NCI-H226 (cell line): Measurements from ENCODE around the gene SLC22A4.
A peak's percentile ranks its signal among the peaks of the same experiment; 100 is the strongest.

ENCODE experiments used
- DNase-seq: peaks from one replicate; pipeline ENCODE4 v3.0.0-alpha.2; 2015

Gene SLC22A4

DNA sequence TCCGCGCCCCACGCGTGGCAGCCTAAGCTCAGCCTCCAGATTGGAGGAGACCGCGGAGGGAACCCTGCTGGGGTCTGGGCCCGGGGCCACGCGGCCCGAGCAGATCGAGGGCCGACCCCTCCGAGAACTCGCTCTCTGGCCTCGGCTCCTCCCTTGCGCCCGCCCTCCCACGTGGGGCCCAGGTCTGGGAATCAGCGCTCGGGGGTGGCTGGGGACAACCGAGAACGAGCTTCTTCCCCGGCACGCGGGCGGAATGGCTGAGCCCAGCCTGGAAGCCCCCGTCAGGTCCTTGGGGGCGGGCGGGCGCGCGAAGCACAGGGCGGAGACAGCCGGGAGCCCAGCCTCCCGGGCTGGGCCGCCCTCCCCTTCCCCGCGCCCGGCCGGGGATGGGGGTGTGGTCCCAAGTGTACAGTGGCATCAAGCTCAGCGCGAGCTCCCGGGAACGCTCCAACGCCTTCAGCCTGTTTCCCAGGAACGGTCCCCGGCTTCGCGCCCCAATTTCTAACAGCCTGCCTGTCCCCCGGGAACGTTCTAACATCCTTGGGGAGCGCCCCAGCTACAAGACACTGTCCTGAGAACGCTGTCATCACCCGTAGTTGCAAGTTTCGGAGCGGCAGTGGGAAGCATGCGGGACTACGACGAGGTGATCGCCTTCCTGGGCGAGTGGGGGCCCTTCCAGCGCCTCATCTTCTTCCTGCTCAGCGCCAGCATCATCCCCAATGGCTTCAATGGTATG lies at the start of gene SLC22A4:
Gene SLC22A4 (plus strand): TSS at position 403 of the 736 bp plus-strand sequence. CDS start 223 bp downstream, at position 626.
- peak; percentile 95 for DNase-seq

DNA sequence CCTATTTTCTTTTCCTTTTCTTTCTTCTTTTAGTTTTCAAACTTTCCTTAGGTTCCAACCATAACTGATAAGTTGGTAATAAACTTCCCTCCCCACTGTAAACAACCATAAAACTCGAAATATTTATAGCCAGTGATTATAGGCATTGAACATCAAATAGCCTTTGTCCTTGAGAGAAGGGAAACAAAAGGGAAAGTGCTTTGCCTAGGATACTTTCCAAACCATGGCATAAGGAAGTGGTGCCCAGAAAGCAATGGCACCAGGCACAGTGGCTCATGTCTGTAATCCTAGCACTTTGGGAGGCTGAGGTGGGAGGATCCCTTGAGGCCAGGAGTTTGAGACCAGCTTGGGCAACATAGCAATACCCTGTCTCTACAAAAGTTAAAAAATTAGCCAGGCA lies 48.6 kb upstream of the SLC22A4 start:
- DNase-seq, result no peak

DNA sequence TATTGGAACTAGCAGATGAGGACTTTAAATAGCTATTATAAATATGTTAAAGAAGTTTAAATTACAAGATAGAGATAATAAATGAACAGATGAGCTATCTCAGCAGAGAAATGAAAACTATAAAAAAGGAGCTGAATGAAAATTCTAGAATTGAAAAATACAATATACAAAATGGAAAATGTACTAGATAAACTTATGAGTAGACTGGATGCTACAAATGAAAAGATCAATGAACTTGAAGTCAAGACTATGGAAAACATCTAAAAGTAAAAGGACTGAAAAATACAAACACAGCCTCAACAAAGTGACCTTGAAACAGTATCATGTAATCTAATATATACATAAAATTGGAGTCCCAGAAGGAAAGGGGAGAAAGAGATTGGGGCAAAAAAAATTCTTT lies 47.4 kb upstream of the SLC22A4 start:
- no peak for DNase-seq

DNA sequence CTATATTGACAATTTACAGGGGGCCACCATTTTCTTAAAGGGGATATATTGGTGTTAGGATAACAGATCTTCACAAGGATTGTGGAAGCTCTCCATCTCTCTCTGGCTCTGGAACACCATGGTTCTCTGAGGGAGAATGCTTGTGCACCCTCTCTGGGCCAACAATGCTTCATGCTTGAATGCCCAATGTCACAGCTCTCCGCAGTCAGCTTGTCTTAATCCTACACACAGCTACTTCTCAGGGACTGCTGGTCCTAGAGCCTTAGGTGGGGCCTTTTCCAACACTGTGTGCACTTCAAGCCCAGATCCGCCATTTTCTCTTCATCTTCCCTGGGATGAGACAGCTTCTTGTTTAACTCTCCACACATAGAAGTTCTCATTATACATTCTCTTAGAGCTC lies 43.6 kb upstream of the SLC22A4 start:
- DNase-seq, result no peak

DNA sequence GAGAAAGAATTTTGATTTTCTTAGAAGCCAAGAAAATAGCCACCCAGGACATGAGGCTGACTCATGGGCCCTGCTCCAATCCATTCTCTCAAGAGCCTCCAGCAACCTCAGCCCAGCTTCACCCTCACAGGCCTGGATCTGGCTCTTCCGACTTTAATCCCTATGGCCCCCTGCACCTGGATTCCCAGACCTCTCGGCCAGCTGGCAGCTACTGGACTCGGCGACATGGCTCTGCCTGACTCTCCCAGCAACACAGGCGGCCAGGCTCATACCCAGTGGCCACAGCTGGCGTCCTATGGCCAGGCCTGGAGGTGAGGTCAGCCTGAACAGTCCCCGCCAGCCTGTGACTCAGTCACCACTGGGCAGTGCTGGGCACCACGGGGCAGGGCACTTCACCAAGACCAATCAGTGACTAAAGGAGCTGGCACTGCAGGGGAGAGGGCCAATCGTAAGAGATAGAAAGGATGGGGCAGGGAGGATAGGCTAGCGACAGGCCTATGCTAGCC lies 42.9 kb upstream of the SLC22A4 start:
- peak; percentile 28 for DNase-seq

DNA sequence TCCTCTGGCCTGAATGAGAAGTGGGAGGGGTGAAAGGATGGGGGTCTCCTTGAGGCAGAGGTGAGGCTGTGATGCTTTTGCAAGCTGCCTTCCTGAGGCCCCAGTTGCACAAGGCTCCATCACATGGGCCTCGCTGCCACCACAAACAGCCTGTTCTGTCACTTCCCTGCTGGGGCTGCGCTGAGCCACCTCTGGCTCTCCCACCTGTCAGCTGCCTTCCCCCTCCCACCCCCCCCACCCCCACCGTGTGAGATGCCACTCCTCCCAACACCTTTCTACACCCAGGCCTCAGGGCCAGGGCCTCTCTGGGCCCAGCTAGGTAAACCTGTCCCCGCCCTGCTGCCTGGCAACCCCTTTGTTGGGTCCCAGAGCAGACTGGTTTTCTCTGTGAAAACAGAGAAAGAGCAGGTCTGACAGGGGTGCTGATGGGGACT lies 41.2 kb upstream of the SLC22A4 start:
- no peak for DNase-seq

DNA sequence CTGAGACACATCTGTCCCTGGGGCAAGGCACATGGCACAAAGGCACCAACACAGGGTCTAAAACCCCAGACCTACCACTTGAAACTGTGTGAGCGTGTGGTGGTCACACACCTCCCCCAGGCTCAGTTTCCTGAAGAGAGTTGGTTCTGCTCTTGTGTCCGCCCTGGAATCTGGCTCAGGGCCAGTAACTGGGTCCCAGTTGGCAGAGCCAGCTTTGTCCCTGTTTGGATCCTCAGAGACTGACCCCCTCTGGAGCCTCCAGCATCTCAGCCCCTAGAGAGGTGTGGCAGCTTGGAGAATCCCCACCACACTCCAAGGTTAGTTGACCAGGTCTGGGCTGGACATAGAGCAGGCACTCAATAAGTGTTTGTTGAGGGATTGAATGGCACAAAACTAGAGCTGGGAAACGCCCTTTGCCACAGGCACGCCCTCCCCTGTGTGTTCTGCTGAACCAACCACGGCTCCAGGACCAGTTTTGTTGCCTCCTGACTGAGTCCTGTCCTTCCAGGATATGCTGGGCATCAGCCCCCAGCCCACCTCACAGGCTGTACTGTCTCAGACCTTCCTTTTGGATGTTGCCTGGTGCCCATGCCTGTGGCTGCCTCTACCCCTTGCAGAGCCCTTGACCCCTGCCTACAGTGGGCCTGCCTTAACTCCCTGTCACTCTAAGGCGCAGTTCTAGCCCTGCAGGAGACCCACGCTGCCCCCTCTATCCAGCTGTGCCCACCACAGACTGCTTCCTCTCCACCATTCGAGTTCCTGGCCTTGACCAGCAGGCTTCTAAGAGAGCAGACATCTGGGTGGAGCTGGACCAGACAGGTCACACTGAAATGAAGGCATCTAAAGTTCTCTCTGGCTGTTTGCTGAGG lies 40.5 kb upstream of the SLC22A4 start:
- DNase-seq, result no peak

DNA sequence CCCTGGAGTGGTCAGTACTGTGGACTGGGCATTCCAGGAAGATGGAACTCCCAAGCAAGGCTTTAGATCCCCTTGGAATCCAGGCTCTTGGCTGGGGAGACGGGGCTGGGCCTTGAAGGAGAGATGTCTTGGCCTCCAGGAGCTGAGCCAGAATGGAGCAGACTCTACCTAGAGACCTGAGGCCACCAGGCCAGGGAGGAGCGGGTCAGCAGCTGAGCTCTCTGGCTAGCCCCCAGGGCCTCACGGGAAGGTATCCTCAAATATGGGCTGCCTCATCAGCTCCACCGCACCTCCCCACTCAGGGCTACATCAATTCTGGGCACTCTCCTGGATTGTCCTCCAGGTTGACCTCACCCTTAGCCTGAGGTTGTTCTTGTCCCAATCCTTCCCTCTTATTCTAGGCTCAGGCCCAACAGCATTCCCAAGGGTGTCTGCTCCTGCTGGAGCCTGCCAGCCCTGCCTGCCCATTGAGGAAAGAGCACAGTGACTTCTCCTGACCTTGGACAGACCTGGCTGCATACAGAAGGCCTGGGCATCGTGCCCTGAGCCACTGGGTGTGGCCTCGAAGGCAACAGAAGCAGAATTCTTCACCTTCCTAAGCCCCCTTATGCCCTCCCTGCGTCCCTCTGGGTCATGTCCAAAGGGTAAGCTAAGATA lies 39.7 kb upstream of the SLC22A4 start:
- DNase-seq, result no peak

DNA sequence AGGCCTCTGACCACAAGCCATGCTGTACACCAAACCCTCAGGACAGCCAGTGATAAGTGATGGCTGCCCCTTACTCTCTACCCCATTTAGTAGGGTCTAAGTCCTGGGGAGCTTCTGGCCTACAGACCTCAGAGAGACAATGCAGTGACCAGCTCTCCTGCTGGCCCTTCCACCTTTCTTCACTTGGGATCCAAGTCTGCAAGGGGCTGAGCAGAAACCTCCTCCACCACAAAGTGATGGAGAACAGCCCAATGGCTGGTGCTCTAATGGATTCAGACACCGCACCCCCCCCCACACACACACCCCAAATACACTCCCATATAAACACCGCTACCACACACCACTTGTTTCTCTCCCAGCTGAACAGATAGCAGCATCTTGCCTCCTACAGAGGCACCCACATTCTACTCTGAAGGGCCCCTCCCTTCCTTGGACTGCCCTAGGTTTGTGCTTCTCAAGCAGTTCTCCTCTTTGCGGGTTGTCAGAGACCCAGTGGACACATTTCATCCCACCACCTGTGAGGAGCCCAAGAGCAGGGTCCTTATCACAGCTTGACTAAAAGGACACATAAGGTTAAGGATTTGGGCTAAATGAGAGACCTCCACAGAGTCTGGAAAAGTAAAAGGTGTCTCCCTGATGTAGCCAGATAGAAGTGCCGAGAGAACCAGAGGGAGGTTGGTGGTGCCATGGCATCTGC lies 38.0 kb upstream of the SLC22A4 start:
- DNase-seq, result no peak

DNA sequence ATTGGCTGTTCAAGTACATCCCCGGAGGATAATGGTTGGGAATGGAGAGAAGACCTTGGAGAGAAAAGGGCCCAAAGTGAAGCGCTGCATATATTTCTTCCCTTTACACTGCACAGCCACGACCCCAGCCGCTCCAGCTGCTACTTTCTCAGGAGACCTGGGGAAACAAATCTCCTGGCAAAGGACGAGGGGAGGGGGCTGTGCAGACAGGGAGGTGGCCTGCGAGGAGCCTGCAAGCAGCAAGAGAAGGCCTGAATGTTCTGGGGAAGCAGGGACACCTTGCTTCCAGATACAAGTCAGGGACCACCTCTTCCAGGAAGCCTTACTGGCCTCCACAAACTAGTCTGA lies 37.4 kb upstream of the SLC22A4 start:
- DNase-seq, result no peak

DNA sequence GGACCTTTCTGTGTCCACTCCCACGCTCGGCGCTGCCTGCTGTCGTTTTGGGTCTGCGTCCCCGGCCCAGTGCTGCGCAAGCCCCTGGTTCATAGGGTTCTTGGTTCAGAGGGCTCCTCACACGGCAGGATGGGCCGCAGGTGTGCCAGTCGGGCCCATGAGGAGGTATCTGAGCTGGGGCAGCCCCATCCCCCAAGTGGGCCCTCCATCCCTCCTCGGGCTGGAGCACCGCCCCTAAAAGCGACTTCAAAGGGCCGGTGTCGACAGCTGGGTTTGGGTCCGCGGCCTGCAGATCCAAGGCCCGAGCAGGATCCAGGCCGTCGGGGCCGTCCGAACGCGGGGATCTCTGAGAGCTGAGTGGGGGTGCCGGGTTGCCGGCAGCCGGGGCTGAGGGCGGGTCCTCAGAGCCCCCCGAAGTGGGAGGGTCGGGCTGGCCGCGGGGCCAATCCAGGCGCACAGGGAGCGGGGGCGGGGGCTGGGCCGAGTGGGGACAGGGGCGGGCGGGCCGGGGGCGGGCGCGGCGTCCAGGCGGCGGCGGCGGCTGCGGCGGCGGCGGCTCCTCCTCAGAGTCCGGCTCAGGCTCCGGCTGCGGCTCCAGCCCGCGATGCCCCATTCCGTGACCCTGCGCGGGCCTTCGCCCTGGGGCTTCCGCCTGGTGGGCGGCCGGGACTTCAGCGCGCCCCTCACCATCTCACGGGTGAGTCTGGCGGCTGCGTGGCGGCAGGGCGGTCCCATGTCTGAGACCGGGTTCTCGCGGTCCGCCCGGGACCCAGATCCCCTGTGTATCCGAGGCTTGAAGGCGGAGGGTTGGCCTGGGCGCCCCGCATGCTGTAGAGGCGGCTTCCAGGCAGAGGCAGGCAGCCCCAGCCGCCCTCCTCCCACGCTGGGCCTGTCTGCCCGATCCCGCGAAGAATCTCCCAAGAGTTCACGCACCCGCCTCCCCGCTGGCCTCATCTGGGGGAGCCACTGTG lies 36.8 kb upstream of the SLC22A4 start, which contains the start of gene PDLIM4:
Gene PDLIM4 (plus strand): TSS at position 566 of the 971 bp plus-strand sequence. CDS start 39 bp downstream, at position 605.
- peak; percentile 20 for DNase-seq

DNA sequence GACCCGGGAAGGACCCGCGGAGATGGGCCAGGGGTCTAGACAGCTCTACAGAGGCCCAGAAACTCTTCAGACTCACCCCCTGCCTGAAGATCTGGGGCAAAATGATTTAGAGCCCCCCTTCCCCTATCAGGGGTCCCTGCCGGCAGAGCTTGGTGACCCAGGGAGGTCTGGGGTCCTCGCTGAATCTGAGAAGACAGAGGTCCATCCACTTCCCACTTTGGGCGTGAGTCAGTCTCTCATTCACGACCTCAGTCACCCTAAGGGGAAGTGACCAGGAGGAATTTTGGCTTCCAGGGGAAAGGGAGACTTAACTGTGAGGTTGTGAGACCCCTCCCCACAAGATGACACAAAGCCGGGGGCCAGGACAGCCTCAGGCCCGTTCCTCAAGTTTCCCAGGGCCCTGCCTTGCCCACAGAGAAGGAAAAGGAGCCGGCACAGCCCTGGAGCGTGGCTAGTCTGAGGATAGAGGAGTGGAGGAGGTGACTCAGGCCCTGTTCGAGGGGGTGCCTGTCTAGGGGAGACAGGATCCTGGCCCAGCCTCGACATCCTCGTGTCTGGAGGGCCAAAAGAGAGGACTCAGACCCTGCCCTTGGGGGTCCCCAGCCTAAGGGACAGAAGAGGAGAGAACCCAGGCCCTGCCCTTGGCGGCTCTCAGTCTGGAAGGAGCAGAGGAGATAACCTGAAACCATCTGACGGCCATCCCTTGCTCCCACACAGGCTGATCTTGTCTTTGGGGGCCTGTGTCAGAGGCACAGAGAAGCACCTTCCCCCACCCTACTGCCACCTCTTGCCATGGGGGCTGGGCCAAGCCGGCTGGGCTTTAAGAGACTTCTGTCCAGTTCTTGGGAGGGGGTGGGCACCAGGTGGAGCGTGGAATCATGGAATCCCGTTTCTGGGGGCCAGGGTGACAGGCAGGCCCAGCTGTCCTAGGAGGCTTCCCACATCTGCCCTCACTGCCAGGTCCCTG lies 35.8 kb upstream of the SLC22A4 start:
- DNase-seq, result peak; percentile 44

DNA sequence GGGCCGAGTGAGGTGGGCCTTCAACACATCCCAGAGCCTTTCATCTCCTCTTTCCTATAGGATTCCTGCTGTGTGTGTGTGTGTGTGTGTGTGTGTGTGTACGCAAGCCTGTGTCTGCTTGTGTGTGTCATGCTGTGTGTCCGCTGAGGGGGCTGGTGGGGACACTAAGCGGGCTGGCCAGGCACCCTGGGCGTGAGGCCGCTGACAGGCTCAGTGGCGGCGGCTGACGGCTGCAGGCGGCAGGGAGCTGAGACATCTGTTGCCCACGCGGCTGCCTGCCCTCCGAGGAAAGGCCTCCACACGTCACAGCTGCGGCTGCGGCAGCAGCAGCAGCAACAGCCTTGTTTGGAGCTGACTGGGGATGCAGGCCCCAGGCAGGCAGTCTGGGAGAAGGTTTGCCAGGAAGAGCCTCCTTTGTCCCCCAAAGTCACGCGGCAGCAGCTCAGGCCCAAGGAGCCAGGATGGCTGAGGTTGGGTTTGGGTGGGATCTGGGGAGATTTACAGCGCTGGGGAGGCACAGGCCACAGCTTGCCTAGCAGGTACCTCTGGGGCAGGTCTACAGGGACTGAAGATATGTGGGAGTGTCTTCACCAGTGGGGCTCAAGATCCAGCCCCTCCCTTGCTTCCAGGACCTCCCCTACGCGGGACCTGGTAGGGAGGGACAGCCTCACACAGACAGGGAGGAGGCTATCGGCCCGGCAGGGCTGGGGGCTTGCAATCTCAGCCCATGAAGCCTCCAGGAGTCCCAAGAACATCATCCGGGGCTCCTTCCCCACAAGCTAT lies 34.9 kb upstream of the SLC22A4 start:
- DNase-seq, result peak; percentile 60

DNA sequence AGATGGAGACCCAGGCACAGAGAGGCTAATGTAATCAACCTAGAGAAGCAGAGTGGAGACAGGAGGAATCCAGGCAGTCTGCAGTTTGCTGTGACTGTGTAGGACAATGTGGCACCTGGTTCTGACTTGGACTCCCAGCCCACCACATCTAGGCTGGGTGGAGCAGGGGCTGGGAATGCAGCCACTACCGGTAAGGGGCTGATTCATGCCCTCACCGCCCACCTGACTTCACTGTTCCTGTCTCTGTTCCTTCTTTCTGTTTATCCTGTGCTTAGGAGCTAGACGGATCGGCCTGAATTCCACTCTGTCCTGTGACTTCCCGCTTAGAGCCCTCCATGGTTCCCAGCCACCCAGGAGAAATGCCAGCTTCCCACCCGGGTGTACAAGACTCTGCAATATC lies 34.1 kb upstream of the SLC22A4 start:
- peak; percentile 37 for DNase-seq

DNA sequence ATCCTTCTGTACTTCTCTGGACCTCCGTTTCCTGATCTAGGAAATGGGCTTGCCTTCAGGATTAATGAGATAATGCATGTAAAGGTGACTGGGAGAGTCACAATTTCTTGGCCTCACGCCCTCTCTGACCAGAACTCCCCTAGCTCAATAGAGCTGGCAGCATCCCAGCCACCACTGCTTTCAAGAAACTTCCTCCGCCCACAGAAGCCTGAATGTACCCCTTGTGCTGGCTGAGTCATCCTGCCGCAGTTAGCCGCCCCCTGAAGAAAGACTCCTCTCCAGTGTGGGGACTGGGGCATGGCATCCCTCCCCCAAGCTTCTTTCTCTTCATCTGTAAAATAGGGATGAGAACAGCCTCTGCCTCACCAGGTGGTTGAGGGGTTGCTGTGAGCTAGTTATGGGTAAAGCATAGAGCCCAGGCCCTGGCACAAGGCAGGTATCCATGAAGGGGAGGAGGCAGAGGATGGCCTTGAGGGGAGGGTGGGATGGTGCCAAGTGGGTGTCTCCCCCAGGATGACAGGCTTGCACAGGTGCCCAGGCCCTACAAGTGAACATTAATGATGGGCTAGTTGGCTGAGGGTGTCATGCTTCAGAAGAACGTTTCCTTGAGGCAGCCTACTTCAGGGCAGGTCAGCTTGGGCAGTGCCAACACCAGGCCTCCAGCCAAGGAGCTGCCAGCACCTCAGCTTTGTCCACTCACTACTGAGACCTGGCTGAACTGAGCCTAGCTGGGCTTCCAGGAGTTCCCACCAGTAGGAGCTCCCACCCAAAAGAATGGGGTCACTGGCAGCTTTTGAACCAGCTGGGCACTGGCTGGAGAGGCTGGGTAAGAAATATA lies 33.3 kb upstream of the SLC22A4 start:
- DNase-seq, result peak; percentile 91

DNA sequence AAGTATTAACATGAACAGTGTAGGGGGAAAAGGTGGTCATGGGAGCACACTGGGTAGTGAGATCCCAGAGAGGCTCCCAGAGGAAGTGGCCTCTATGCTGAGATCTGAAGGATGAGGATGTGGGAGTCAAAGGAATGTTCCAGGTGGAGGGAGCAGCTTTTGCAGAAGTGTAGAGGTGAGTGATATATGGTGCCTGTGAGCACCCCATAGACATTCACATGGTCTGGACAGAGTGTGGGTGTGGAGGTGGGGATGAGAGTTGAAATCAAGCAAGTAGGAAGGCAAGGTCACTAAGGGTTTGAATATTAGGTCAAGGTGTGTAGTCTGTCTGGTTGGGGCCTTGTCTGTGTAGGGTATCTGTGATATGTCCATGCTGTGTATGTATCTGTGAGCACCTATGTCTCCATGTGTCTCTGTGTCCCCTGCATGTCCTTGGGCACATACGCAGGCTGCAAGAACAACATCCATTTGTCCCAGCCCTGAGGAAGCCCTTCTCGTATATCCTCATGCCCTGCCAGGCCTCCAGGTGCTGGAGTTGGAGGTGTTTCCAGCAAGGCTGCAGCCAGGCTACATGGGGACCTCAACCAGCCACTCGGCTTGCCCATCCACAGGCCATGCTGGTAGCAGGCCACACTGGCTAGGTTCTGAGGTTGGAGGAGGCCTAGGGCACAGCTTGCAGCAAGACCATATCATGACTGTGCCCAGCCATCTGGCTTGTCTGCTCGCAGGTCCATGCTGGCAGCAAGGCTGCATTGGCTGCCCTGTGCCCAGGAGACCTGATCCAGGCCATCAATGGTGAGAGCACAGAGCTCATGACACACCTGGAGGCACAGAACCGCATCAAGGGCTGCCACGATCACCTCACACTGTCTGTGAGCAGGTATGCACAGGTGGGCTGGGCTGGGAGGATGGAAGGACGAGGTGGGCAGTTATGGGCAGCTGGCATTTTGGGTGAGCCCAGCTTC lies 32.0 kb upstream of the SLC22A4 start:
- no peak for DNase-seq

DNA sequence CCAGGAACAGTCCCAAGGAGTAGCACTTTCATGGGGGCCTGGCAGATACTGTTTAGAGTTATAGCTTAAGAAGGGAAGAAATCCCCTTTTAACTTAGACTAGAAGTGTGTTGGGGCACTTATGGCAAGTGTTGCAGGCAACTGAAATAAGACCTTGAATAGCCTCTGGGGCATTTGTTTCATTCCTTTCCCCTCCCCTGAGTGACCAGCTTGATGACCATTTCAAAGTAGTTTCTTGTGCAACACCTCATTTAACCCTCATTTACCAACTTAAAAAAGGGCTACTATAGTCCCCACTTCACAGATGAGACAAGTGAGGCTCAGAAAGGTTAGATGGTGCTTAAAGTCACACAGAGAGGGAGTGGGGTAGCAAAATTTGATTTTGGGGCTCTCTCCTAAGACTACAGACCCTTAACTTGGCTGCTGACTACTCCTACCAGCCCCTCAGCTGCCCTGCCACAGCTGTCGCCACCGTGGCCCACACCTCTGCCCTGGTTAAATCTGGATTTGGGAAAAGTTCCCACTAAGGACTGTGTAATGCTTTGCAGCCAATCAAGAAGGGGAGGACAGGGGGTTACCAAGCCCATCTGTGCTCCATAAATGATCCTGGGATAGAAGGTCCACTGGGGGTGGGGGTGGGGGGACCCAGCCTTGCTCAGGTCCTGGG lies 31.2 kb upstream of the SLC22A4 start:
- no peak for DNase-seq
